PC-9 (cell line): ENCODE results near the gene NOCT.

ENCODE experiments used
- EZH2 ChIP-seq: fragments of 200-600 bp; sonication (generic); IDR thresholded peaks from 2 replicates; pipeline ENCODE4 v1.8.0; 2017; ENCODE audit warnings: antibody characterized with exemption, low read depth
- TF ChIP-seq, protein P1 (sequence below): fragments of 200-600 bp; sonication (generic); conservative IDR thresholded peaks from 2 replicates; pipeline ENCODE4 v1.6.1; 2017; ENCODE audit warnings: mixed run types, antibody characterized with exemption, mild to moderate bottlenecking, moderate library complexity

- TF ChIP-seq EZH2 = no peak
- TF ChIP-seq, protein P1, sequence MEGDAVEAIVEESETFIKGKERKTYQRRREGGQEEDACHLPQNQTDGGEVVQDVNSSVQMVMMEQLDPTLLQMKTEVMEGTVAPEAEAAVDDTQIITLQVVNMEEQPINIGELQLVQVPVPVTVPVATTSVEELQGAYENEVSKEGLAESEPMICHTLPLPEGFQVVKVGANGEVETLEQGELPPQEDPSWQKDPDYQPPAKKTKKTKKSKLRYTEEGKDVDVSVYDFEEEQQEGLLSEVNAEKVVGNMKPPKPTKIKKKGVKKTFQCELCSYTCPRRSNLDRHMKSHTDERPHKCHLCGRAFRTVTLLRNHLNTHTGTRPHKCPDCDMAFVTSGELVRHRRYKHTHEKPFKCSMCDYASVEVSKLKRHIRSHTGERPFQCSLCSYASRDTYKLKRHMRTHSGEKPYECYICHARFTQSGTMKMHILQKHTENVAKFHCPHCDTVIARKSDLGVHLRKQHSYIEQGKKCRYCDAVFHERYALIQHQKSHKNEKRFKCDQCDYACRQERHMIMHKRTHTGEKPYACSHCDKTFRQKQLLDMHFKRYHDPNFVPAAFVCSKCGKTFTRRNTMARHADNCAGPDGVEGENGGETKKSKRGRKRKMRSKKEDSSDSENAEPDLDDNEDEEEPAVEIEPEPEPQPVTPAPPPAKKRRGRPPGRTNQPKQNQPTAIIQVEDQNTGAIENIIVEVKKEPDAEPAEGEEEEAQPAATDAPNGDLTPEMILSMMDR = no peak
Measured at GRCh38 chr4:139078926-139079325, 63.3 kb downstream of the NOCT start.
